Parathyroid adenoma (tissue), 2 donors: ENCODE data around the gene PPID.
"Not testable (repeated sequence)": the region's sequence is repeated elsewhere in the genome, so short reads cannot be mapped to it uniquely, and the experiment has no call there.

Experiments used
- H2AFZ ChIP-seq: fragments of 300-600 bp; sonication (generic); one replicate; pipeline ENCODE4 v1.7.0; 2017; ENCODE audit warnings: antibody characterized with exemption, mild to moderate bottlenecking
- H3K27ac ChIP-seq: fragments of 300-600 bp; sonication (generic); one replicate; pipeline ENCODE4 v1.7.0; 2017
- H3K27me3 ChIP-seq: fragments of 300-600 bp; sonication (generic); one replicate; pipeline ENCODE4 v1.7.0; 2017; ENCODE audit warnings: low read length; ENCODE audit not compliant: control insufficient read depth, insufficient read depth
- H3K36me3 ChIP-seq: fragments of 300-600 bp; sonication (generic); one replicate; pipeline ENCODE4 v1.7.0; 2017; ENCODE audit warnings: low read length; ENCODE audit not compliant: control insufficient read depth, insufficient read depth
- H3K4me1 ChIP-seq: fragments of 300-600 bp; sonication (generic); one replicate; pipeline ENCODE4 v1.7.0; 2017; ENCODE audit warnings: control low read depth
- H3K4me2 ChIP-seq: fragments of 300-600 bp; sonication (generic); one replicate; pipeline ENCODE4 v1.7.0; 2017; ENCODE audit warnings: low read length
- H3K4me3 ChIP-seq: fragments of 300-600 bp; sonication (generic); one replicate; pipeline ENCODE4 v1.7.0; 2017; ENCODE audit warnings: low read depth, low read length
- H3K79me2 ChIP-seq: fragments of 300-600 bp; sonication (generic); one replicate; pipeline ENCODE4 v1.7.0; 2017; ENCODE audit warnings: control low read depth
- H3K9ac ChIP-seq: fragments of 300-600 bp; sonication (generic); one replicate; pipeline ENCODE4 v1.7.0; 2017; ENCODE audit warnings: mild to moderate bottlenecking
- H3K9me3 ChIP-seq: fragments of 300-600 bp; sonication (generic); one replicate; pipeline ENCODE4 v1.7.0; 2017; ENCODE audit warnings: low read length; ENCODE audit not compliant: control insufficient read depth
- TF ChIP-seq, protein P1 (sequence below): fragments of 300-600 bp; sonication (generic); IDR thresholded peaks from one replicate; pipeline ENCODE4 v1.7.0; 2017; ENCODE audit warnings: antibody characterized with exemption, mild to moderate bottlenecking
- donor health status: primary hyperparathyroidism.

The PPID gene

DNA sequence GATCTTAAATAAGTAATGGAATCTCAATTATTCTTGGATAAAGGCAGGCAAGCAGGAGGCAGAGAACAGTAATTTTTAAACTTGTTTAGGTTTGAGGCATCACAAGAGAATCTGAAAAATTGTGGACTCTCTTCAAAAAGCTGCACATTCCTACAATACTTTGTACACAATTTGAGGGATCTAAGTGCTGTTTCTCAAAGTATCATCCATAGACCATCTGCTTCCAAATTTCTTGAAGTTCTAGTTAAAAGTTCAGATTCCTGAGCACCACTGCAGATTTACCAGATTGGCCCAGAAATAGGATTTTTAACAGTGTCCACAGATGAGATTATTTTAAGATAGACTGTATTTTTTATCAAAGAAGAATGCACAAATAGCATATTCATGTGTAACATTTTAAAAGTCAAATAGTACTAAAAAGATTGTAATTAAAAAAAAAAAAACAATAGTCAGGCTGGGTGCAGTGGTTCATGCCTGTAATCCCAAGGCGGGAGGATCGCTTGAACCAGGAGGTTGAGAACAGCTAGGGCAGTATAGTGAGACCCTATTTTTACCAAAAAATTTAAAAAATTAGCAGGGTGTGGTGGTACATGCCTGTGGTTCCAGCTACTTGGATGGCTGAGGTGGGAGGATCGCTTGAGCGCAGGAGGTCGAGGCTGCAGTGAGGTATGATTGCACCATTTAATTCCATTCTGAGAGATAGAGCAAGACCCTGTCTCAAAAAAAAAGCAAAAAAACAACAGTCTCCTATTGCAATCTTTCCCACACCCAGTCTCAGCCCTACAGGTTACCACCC lies 31.4 kb upstream of the PPID start:
- TF ChIP-seq, protein P1, sequence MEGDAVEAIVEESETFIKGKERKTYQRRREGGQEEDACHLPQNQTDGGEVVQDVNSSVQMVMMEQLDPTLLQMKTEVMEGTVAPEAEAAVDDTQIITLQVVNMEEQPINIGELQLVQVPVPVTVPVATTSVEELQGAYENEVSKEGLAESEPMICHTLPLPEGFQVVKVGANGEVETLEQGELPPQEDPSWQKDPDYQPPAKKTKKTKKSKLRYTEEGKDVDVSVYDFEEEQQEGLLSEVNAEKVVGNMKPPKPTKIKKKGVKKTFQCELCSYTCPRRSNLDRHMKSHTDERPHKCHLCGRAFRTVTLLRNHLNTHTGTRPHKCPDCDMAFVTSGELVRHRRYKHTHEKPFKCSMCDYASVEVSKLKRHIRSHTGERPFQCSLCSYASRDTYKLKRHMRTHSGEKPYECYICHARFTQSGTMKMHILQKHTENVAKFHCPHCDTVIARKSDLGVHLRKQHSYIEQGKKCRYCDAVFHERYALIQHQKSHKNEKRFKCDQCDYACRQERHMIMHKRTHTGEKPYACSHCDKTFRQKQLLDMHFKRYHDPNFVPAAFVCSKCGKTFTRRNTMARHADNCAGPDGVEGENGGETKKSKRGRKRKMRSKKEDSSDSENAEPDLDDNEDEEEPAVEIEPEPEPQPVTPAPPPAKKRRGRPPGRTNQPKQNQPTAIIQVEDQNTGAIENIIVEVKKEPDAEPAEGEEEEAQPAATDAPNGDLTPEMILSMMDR: no peak

DNA sequence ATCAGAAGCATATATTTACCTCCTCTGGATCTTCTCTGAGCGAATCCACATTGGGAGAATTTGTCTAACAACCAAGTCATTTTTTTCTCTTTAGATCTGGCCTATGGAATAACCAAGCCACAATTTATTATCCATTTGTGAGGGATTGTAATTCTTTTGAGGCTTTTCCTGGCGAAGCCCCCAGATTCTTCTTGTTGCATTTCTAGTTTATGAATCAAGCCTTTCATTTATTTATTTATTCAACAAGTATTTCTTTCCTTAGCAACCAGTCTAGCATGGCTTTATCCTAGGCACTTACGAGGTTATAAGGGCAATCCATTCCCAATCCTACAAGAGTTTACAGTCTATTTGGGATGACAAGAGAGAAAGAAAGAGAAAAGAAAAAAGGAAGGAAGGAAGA lies 27.2 kb upstream of the PPID start:
- Histone ChIP-seq H3K9ac (no peak overlapping the region), H3K79me2 (no peaks in the 10 kb centered on the region), H3K4me1 (no peaks in the 10 kb centered on the region), H2AFZ (no peak overlapping the region), H3K9me3 (no peaks in the 10 kb centered on the region), H3K27ac (no peak overlapping the region), H3K4me2 (no peak overlapping the region), H3K4me3 (no peak overlapping the region), H3K27me3 (no peaks in the 10 kb centered on the region), H3K36me3 (no peaks in the 10 kb centered on the region)
- TF ChIP-seq, protein P1: no peak

More for the DNA sequence above, 31.4 kb upstream of the PPID start:
- Histone ChIP-seq H3K79me2 (no peaks in the 10 kb centered on the region), H3K4me3 (no peak overlapping the region), H3K9ac (no peak overlapping the region), H3K36me3 (no peaks in the 10 kb centered on the region), H3K4me2 (no peak overlapping the region), H2AFZ (no peak overlapping the region), H3K9me3 (no peaks in the 10 kb centered on the region), H3K27ac (no peak overlapping the region), H3K4me1 (no peaks in the 10 kb centered on the region), H3K27me3 (no peaks in the 10 kb centered on the region)

DNA sequence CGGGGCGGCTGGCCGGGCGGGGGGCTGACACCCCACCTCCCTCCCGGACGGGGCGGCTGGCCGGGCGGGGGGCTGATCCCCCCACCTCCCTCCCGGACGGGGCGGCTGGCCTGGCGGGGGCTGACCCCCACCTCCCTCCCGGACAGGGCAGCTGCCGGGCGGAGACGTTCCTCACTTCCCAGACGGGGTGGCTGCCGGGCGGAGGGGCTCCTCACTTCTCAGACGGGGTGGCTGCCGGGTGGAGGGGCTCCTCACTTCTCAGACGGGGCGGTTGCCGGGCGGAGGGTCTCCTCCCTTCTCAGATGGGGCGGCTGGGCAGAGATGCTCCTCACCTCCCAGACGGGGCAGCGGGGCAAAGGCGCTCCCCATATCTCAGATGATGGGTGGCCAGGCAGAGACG lies 23.3 kb upstream of the PPID start:
- not testable (repeated sequence) for H3K9me3 ChIP-seq, H3K27ac ChIP-seq, H3K4me3 ChIP-seq, H3K36me3 ChIP-seq, H3K79me2 ChIP-seq, H3K4me1 ChIP-seq, H2AFZ ChIP-seq, H3K9ac ChIP-seq, H3K4me2 ChIP-seq, H3K27me3 ChIP-seq

DNA sequence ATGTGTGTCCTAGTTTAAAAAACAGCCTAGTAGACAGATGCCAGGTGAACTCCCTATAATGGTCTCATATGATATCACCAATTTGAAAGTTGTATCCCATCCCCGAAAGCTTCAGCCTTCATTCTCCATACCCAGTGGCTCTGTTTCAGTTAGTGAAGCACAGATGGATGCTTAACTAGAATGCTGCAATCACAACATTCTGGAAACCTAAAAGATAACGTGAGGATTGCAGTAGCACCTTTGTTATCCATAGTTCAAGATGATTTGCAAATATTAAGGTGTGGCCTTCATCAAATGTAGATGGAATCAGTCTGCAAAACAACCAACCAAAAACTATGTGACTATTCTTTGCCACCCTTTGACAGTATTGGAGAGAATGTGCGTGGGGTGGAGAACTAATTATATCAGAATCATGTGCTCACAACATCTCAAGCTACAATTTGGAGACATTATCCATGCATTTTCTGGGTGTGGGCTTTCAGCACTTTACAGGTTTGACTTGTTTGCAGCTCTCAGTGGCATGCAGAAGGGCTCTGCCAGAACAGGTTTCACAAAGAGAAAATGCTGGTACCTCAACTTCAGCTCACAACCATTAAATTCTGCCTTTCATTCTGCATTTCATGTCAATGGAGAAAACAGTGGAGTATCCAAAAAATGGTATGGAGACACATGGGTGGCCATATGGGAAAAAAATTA lies 18.3 kb upstream of the PPID start:
- Histone ChIP-seq H3K4me1 (no peaks in the 10 kb centered on the region), H3K27ac (no peak overlapping the region), H3K27me3 (no peaks in the 10 kb centered on the region), H3K79me2 (no peaks in the 10 kb centered on the region), H3K9ac (no peak overlapping the region), H3K9me3 (peaks cover 3% of the 10 kb centered on the region), H3K36me3 (no peaks in the 10 kb centered on the region), H2AFZ (no peak overlapping the region), H3K4me2 (no peak overlapping the region), H3K4me3 (no peak overlapping the region)
- TF ChIP-seq, protein P1: no peak

DNA sequence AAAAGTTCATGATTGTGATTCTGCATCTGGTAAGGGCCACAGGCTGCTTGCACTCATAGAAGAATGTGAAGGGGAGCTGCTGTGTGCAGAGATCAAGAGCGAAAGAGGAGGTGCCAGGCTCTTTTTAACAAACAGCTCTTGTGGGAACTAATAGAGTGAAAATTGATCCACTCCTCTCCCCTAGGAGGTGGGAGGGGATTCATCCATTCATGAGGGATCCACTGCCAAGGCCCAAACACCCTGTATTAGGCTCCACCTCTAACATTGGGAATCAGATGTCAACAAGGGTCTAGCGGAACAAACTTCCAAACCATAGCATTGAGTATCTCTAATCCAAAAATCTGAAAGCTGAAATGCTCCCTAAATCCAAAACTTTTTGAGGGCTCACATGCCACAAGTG lies 16.4 kb upstream of the PPID start:
- no peak overlapping the region for H3K4me2 ChIP-seq
- no peaks in the 10 kb centered on the region for H3K27me3 ChIP-seq
- no peak overlapping the region for H2AFZ ChIP-seq
- TF ChIP-seq, protein P1: no peak
- no peak overlapping the region for H3K27ac ChIP-seq
- no peaks in the 10 kb centered on the region for H3K36me3 ChIP-seq
- H3K9ac ChIP-seq: no peak overlapping the region
- no peaks in the 10 kb centered on the region for H3K79me2 ChIP-seq
- no peaks in the 10 kb centered on the region for H3K4me1 ChIP-seq
- H3K4me3 ChIP-seq: no peak overlapping the region
- H3K9me3 ChIP-seq: peaks cover 3% of the 10 kb centered on the region
